Stimulated activated CD8-positive, alpha-beta memory T cell treated with anti-CD3 and anti-CD28 coated beads, Interleukin-2, amount 100 ng/mL, for 48 hours (primary cell): ENCODE data around the gene SEC22A.

Source experiments
- DNase-seq, 2 donors: peaks; one replicate each; pipeline ENCODE4 v3.0.0-alpha.2; 2020; ENCODE audit warnings: low read depth in 2 of 2

SEC22A gene

DNA sequence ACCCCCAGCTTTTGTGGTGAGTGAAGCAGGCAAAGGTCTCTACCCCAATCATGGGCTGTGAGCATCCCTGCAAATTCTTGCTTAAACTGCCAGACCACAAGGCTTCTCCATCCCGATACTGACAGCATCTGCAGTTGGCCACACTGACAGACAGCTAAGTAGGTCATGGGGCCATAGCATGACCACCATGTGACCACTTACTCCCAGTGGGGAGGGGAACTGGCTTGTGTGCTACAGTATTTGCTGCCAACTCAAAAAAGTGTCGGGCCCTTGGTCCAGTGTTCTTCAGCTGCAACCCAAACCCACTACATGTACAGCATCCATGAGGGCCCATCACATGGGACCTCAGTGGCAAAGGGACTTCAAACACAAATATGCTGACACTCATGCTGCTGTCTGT is 103.4 kb downstream of the SEC22A start:
- no peak for DNase-seq

DNA sequence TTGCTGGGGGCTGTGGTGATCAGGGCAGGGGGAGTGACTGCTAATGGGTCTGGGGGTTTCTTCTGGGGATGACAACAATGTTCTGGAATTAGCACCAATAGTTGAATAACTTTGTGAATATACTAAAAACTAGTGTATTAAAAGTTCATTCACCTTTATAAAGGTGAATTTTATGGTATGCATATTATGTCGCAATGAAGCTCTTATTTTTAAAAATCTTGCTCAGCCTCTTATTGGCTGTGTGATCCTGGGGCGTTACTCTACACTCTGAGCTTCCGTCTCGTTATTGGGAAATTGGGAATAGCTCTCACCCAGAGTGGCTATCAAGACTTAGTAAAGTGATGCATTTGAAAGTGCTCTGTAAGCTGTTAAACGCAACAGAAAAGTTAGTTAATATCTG is 105.3 kb downstream of the SEC22A start:
- DNase-seq = no peak

DNA sequence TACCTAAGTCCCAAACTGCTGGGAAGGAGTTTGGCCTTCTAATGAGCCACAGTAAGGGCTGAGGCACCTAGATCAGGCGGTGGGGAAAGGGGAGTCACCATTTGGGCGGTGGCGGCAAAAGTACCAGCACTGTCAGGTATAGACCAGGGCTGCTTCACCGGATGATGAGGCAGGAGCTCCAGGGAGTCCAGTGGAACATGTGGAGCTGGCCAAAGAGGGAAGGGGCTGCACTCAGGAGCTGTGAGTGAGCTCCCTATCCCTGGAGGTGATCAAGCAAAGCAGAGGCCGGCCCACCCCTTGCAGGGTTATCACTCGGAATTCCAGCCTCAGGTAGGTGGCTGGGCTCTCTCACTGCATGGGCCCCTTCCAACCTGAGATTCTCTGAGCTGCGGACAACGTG is 108.4 kb downstream of the SEC22A start:
- no peak for DNase-seq

DNA sequence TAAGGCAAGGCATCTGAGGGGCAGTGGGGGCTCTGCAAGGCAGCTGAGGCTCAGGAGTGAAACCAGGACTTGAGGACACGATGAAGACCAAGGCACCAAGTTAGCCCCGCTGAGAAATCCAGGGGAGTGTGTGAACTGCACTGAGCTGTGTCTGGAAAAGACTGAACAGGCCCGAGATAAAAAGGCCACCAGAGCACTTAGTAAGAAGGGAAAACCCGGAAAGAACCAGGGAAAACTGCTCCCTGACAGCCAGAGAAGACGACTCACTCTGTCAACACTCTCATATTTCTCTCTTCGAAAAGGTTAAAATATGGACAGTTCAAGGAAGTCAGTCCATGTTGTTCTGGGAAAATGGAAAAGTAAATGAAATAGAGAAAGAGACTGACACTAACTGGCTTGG is 109.0 kb downstream of the SEC22A start:
- DNase-seq = no peak

DNA sequence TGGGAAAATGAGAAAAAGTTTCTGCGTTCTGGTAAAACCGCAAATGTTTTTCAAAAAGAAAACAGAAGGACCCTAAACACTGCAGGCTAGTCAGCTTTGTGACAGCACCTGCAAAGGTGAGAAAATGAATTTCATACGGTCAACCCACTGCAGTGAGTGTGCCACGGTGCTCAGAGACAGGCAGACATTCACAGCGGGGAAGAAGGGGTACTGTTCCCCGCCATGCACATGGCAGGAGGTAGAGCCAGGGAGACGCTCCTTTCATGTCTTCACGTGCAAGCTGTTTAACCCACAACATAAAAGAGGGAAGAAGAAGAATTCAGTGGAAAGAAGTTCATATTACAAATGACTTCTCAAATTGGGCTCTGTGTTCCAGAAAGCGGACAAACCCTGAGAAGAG is 109.5 kb downstream of the SEC22A start:
- no peak for DNase-seq

DNA sequence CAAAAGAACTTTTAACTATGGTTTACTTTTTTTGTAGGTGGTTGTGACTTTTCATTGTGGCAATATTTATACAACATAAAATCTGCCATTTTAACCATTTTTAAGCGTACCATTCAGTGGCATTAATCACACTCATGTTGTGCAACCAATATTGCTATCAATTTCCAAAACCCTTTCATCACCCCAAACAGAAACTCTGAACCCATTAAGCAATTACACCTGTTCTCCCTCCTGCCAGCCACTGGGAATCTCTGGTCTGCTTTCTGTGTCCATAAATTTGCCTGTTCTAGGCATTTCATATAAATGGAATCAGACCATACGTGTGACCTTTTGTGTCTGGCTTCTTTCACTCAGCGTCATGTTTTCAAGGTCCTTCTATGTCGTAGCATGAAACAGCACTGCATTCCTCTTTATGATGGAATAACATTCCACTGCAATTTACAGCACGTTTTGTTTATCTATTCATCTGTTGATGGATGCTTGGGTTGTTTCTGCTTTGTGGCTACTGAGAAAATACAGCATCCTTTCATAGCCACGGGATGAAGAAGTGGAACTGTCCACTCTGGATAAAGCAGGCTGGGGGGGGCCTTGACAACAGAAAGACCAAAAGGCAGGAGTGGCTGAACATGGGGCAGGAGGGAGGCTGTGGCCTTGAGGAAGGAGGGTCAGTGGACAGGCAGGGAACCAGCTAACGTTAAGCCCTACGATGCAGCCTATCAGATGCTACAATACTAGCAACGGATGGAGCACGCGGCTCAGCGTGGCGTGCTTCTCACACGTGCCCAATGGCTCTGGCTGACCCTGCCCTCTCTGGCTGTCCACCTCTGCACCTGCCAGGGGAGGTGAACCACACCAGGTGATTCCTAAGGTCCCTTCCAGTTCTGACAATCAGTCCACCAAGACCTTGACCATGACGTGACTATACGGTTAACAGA is 110.9 kb downstream of the SEC22A start:
- DNase-seq = no peak

DNA sequence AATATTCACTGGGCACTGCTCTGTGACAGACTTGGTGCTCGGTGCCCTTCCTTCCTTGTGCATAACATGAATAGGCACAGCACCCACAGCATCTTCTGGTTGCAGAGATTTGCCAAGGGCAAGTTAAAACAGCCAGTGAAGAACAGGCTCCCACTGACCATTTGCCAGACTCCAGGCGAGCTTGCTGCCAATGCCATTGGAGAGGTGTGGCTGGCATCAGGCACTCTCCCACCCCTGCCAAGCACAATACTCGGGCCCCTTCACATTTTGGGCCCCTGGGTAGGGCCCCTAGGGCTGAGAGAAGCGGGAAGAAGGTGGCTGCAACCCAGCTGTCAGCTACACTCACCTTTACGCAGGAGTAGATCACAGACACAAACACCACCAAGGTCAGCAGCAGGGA is 112.1 kb downstream of the SEC22A start:
- no peak for DNase-seq

DNA sequence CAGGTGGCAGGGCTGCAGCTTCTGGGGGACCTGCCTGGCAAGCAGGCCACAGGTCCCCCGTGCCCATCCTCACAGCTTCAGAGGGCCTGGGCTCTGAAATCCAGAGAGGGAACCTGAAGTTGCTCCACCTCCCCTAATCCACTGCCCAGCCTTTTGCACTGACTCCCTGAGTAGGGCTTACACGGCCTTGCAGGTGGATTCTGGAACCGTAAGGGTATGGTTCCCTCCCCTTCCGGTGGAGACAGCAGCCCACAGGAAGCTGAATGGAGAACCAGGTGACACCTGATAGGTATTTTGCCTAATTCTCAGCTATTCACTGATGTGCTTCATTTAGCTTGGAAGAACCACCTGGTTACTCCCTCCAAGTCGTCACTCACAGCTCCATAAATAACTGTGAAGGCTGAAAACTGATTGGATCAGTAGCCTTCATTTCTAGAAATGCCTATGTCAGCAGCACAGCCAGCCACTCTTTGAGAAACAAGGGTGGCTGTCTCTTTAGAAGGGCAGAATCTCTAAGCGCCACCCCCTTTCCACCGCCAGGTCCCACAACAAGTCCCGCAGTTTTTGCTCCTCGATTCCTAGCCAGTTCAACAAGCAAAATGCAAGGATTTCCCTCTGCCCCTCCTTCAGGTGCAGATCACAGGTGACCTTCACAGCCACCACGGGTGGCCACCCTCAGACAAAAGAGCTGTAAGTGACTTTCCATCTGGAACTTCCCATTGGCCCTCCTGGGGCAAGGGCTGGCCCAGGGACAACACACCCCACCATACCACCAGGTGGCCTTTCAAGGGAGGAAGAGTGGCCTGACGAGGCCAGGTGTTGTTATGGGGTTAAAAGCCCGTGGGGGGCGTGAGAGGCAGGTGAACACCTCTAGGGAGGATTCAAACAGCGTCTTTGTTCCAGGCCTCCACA is 112.9 kb downstream of the SEC22A start:
- no peak for DNase-seq

DNA sequence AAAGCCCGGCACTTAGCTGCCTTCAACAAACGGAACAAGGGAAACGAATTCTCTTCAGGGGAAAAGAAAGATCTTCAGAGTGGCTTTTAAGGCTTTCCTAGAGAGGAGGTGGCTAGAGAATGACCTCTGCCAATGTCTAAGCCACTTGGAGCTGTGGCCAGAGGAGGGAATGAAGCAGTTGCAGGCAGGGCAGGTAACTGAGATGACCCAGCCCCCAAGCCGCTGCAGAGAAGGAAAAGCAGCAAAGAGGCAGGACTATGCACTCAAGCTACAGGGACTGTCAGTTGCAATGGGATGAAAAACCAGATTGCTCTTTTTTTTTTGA is 113.5 kb downstream of the SEC22A start:
- no peak for DNase-seq

DNA sequence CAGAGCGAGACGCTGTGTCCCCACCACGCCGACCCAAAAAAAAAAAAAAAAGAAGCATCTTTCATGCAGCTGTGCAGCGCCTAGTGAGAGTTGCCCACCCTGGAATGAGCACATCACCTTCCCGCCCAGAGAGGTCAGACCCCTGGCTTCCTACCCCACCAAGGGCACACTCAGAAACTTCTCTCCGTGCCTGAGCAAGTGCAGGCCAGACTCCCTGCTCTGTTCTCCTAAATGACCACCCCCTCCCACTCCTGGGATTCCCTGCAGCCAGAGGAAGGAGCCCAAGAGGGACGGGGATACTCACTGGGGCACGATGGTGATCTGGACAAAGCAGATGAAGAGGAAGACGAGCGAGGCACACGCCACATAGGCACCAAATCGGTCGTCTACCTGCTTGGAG is 116.0 kb downstream of the SEC22A start:
- no peak for DNase-seq

DNA sequence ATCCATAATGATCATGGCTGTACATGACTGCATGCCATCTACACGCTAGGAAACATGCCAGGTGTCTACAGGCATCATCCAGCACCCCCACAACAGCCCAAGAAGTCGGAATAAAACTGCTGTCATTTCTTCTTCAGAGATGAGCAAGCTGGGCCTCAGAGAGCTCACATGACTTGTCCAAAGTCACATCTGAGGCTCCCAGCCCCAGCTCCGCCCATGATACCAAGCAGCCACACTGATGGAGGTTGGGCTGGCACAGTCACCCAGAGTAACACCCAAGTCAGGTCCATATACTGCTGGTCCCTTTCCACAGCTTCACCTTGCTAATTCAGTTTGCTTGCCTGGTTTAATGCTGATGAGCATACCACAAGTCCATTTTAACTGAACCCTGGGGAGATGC is 116.6 kb downstream of the SEC22A start:
- DNase-seq = no peak

DNA sequence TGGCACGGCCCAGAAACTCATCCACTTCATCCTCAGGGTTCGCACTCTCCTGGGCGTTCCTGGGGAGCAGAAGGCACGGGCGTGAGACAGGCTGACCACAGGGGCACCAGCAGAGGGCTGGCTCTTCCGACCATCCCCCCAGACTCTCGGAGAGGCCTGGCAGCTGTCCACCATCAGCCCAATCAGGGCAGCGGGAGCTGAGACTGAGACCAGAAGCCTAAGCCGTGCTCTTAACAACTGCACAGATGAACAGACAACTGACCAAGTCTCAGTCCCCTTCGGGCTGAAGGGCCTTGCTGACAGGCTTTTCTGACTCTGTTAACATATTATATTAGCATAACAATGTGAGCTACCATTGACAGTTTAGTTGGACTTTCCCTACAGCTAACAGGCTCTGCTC is 118.0 kb downstream of the SEC22A start:
- no peak for DNase-seq

DNA sequence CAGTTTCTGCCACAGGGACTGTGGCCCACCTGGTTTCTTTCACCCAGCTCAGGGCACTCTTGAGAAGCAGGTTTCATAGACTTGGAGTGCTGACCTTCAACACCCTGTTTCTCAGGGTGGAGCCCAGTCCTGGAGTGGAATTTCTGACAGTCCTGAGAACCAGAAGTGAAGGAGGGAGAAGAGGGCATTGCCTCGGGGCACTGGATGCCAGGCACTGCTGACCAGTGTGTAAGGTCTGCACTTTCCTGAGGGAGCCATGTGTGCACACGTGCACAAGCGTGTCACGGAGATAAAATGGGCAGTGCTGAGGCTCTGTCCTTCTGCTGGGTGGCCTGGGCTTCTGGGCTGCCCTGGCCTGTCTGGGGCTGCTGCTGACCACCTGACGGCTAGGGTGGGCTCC is 118.5 kb downstream of the SEC22A start:
- no peak for DNase-seq

DNA sequence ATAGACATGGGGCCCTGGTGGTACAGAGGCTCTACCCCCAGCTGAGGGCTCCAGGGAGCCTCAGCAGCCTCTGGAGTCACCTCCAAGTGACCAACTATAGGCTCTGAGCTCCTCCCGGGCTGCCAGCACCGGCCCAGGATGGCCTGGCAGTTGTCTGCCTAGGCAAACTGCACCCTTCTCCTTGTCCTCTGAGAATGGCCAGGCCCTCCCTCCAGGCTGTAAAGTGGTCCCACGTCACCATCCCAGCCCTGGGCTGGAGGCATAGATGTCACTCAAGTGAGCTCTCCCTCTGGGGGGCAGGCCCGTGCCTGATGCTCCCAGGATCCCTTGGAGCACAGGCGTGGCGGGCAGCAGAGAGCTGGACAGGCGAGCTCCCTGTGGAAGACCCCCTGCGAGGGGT is 120.1 kb downstream of the SEC22A start:
- DNase-seq = no peak

DNA sequence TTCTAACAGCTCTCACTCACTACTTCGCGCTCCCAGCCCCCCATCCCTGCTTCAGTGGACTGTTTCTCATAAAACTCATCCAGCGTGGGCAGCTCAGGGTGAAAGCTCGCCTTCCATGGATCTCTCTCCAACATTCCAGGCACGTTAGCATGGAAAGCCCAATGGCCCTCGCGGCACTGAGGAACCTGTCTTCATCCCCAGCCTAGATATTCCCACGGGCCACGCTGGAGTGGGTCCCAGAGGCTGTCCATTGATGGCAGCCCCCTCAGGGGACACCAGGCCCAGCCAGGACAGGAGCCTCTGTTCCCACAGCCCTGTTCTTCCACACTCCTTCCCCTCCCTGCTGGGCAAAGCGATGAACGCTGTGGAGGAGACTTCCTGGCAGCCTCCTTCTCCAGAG is 121.1 kb downstream of the SEC22A start:
- no peak for DNase-seq
